Activated CD8-positive, alpha-beta memory T cell treated with anti-CD3 and anti-CD28 coated beads, Interleukin-2, amount 50 U/mL, for 48 hours (primary cell): ENCODE results near the gene ZNF641.

ENCODE experiments used
- DNase-seq: peaks from one replicate; pipeline ENCODE4 v3.0.0-alpha.2; 2020

Gene ZNF641

DNA sequence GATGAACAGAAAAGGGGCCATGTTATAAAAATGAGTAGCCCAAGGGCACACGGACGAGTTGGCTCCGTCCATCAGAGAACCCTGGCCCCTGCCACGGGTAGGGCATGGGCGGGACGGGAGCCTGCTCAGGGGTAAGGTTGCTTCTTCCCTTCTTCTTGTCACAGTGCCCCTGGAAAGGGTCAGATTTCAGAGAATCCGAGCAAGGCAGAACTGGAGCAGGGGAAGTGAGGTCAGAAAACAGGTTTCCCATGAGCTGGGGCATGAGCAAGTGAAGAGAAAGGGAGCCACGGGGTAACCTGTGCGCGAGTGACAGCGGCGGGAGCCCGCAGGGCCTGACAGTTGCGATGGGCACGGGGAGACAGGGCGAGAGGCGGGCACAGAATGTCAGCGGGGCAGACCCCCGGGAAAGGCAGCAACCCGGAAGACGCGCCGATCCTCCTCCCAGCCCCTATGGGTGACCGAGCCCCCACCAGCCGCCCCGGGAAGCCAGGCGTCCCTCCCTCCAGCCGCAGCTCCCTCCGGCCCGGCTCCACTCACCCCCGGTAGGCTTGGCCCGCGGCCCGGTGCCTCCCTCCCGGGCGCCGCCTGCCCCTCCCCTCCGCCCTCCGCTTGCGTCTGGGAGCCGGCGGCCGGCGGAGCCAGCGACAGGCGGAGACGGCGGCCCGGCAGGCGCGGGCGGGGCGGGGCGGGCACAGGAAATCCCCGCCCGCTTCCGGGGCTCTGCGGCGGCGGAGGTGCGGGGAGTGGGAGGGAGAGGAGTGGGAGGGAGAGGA lies at the start of gene ZNF641:
Gene ZNF641 (minus strand): TSS at position 671 of the 773 bp plus-strand sequence. CDS start 2,829 bp downstream, outside the sequence.
- DNase-seq = peak; percentile 81

GRCh38 chr12:48390026-48390425 lies 39.3 kb upstream of the ZNF641 start:
- DNase-seq = no peak

GRCh38 chr12:48389409-48389808 lies 38.7 kb upstream of the ZNF641 start:
- no peak for DNase-seq

DNA sequence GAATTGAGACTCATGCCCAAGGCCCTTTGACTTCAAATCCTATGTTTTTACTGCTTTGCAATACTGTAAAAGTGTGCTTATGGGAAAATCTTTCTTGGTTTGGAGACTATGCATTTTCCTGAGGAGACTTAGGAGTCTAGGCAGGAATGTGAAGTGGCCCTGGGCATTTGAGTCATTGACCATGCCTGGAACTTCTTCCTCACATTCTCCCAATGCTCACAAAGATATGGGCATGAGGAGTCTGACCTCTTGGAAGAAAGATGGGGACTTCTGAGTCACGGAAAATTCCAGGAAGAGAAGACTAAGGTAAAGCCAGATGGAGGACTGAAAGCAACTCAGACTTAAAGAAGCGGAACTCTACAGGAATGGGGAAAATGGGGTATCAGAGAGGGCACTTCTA lies 38.2 kb upstream of the ZNF641 start:
- no peak for DNase-seq

GRCh38 chr12:48388460-48388859 lies 37.7 kb upstream of the ZNF641 start:
- no peak for DNase-seq

- no peak for DNase-seq
These were observed 29.9 kb upstream of the ZNF641 start for GRCh38 chr12:48380596-48380995.

DNA sequence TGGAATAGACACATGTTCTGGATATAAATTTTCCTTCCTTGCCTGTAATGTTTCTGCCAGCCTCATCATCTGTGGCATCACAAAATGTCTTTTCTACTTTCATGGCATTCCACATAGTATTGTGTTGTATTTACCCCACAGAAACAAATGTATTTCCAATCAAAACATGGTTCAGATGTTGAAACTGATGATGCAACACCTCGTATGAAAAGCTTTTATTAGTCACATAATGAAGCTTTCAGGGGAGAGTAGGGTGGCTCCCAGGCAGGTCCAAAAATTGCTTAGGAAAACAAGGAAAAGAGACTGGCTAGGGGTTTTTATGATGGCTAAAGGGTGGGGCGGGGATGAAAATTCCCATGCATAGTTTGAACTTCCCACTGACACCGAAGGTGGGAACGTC lies 29.1 kb upstream of the ZNF641 start:
- DNase-seq = no peak

DNA sequence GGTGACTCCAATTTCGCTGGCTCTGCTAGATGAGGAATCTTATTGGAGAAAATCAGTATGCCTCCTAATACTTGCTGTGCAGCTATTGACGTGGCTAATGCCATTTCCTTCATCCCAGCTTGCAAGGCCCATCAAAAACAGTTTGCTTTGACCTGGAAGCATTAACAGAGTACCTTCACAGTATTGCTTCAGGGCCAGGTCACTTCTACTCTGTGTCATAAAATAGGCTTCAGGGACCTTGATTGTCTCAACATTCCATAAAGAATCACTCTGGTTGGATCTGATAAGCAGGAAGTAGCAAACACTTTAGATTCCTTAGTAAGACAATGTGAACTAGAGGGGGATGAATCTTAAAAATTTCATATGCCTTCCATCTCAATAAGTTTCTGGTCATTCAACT lies 26.9 kb upstream of the ZNF641 start:
- DNase-seq = no peak

DNA sequence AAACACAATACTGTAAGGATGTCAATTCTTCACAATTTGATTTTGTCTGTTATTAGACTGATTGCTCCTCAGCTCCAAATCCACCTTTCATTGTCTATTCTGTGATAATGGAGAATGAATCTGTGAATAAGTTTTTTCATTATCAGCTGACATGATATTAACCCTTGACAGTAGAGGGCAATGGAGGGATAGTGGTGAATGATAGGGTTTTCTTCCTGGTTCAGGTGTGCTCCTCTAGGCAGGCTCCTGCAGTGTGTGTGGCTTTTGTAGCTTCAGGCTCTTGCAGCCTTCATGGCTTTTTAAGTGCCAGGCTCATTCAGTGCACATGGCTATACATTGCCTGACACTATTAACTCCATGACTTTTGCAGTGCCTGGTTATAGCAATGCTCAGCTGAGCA lies 23.4 kb upstream of the ZNF641 start:
- DNase-seq = no peak

DNA sequence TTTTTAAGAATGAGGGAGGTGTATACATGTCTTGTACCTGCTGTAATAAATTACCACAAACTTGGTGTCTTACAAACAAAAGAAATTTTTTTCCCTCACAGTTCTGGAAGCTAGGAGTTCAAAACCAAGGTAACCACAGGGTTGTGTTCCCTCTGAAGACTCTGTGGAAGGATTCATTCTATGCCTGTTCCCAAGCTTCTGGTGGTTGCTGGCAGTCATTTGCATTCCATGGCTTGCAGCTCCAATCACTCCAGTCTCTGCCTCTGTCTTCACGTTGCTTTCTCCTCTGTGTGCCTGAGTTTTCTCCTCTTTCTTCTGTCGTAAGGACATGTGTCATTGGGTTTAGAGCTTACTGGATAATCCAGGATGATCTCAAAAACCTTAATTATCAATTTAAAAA lies 15.4 kb upstream of the ZNF641 start:
- DNase-seq = no peak

DNA sequence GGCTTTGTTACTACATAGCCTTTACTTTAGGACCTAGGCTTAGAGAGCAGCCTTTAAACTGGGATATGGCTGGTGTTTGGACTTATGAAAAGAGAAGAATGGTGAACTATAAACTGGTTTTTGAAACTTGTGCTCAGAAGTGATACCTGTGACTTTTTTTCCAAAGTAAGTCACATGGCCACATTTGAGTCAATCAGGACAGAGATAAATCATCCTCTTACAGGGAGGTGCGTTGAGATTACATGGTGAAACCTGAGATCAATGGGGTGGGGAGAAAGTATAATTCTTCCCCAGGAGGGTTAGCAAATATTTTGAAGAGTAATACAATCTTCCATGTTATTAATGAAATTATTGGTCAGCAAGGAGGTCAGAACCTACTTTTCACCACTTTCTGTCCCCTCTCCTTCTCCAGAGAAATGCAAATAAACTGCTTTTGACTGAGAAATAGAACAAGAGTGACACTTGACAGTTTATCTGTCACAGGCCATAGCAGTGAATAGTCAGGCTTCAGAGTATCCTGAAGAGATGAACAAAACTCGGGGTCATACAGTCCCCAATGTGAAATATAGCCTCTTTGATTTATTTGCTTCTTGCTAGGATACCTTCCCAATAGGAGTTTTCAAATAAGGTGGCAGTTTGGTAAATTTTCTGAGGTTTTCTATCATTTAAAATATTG lies 11.1 kb upstream of the ZNF641 start:
- DNase-seq = no peak

DNA sequence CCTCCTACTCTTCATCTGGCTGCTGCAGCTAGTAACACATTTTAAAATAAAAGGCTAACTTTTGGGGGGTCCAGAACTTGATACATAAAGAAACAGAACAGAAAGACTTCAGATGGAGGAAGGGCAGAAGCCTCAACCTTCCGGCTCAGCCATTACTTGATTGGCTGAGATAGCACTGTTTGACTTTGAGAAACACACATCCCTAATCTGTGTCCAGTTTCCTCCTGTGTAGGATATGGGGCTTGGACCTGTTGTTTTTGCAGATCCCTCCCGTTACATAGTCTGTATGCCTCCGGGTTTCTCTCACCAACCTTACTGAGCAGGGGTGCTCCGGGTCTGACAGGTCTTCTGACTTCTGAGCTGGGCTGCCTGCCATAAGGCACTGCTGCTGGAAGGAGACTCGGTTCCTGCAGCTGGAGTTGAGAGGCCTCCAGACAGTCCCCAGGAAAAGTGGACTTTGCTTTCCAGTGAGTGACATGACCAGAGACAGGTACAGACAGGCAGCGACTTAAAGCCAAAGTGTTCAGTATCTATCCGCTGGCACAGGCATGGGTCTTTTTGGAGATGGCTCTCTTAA lies 8.3 kb upstream of the ZNF641 start:
- DNase-seq = no peak

DNA sequence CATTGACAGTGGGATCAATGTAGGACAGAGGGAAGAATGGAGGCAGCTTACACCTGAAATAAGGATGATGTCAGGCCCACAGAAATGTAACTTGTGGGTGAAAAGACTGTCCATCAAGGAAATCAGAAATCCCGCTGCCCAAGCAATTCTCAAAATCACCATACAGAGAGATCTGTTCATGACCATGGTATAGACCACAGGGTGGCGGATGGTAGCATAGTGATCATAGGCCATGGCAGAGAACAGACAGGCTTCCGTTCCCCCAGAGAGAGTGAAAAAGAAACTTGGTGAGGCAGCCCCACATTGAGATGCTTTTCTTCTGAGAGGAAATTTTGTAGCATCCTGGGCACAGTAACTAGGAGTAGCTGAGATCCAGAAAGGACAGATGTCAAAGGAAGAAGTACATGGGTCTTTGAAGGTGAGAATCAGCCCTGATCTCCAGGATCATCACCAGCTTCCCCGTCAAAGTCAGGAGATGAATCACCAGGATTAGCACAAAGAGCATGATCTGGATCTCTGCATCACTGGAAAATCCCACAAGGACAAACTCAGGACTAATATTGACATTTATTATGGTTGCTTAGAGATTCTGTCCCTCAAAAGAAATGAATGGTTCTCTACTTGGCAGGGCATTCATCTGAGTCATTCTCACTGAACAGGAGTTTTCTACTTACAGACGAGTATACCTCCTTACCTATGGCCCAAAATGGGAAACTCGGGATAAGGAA lies 5.5 kb upstream of the ZNF641 start:
- DNase-seq = no peak

- no peak for DNase-seq
These were observed 1.5 kb upstream of the ZNF641 start for GRCh38 chr12:48352157-48352760.

- DNase-seq = peak; percentile 63
These were observed 446 bp upstream of the ZNF641 start for GRCh38 chr12:48351022-48351708.

- no peak for DNase-seq
These were observed 1.2 kb downstream of the ZNF641 start for GRCh38 chr12:48349471-48349870.

GRCh38 chr12:48342980-48343379 lies 7.7 kb downstream of the ZNF641 start:
- DNase-seq = no peak

DNA sequence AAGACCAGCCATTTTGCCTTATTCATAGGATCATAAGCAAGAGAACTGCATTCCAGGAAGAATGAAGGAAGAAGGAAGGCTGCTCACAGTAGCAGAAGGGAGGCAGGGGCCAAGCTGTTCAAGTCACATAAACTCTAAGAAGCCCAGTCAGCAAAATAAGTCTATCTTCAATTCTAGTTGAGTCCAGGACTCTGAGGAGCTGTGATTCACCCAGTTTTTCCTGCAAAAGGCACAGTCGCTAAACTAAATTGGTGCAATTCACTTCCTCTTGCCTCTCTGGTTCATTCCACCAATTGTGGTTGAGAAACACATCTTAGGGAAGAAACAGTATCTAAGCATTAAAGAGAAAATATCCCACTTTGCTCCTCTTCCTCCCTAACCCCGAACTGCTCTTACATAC lies 9.8 kb downstream of the ZNF641 start:
- no peak for DNase-seq

DNA sequence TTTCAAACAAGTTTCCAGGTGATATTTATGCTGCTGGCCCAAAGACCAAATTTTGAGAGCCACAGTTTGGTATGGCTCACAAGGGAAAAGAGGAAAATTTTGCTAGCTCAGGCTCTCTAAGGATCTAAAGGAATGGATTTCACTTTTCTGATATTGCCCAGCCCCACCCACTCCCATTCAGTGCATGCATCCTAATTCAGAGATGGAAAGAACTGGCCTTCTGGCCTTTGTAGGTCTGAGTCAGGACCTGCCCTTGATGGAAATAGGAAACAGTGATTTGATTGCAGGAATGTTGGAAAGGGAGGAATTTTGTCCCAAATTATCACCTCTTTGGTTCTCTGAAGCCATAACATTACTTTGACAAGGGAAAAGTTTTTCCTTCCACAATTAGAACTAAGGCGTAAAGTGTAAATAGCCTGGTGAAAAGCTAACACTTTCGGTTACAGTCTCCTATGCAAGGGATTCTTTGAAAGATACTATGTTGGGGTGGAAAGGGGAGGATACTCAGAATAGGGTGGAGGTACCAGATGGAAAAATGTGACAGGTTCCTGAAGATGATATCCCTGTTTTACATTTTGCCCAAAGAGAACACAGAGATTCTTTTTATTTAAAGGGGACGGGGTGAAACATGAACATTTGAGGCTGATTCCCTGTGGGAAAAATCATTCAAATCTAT lies 11.1 kb downstream of the ZNF641 start:
- DNase-seq = no peak

GRCh38 chr12:48336564-48336963 lies 14.2 kb downstream of the ZNF641 start:
- DNase-seq = no peak

DNA sequence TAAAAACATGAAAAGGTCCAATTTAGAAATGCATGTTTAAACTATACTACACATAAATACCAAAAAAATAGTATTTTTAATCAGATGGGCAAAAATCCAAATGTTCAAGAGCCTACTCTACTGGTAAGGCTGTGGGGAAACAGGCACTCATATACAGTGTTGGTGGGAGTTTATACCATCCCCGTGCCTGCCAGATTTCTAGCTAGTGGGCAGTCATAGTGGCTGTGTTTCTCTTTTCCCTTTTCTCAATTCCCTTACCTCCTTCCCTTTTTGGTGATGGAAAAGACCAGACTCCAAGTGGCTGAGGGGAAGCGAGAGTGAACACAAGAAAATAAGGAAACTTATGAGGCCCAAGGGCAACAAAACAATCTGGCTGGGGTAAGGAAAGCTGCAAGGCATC lies 14.7 kb downstream of the ZNF641 start:
- DNase-seq = no peak

GRCh38 chr12:48334808-48335207 lies 15.9 kb downstream of the ZNF641 start:
- no peak for DNase-seq
